ENCODE measurements around the gene GRM2.

Gene GRM2

DNA sequence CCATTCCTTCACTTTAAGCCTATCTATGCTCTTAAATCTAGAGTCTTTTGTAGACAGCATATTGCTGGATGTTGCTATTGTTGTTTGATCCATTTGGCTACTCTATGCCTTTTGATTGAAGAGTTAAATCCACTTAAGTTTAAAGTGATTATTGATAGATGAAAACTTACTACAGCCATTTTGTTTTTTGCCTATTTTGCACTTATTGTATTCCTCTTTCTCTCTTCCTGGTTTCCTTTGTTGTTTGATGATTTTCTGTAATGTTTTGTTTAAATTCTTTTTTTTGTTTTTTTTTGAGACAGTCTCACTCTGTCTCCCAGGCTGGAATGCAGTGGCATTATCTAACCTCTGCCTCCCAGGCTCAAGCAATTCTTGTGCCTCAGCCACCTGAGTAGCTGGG is 52.3 kb downstream of the GRM2 start:
- no peak for DNase-seq (ENCODE audit: low read depth)
- H3K4me3 ChIP-seq (ENCODE audit: low read depth, low read length), result no peak overlapping the region
- in situ Hi-C loops (cut with HindIII; ENCODE audit: low sequenced_read_pairs), result no loop called here
- TF ChIP-seq, protein P1, sequence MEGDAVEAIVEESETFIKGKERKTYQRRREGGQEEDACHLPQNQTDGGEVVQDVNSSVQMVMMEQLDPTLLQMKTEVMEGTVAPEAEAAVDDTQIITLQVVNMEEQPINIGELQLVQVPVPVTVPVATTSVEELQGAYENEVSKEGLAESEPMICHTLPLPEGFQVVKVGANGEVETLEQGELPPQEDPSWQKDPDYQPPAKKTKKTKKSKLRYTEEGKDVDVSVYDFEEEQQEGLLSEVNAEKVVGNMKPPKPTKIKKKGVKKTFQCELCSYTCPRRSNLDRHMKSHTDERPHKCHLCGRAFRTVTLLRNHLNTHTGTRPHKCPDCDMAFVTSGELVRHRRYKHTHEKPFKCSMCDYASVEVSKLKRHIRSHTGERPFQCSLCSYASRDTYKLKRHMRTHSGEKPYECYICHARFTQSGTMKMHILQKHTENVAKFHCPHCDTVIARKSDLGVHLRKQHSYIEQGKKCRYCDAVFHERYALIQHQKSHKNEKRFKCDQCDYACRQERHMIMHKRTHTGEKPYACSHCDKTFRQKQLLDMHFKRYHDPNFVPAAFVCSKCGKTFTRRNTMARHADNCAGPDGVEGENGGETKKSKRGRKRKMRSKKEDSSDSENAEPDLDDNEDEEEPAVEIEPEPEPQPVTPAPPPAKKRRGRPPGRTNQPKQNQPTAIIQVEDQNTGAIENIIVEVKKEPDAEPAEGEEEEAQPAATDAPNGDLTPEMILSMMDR (IDR thresholded peaks at IDR 0.05; ENCODE audit: low read depth, low read length, missing control alignments), result no peak

Data from astrocyte of the cerebellum (primary cell).